Bronchial epithelial cell (primary cell): ENCODE data around the gene ADRB1. TPM values are rescaled to one million over a fixed set of nuclear protein-coding genes. Genes with fewer than 3 reads are reported as not detected.

Source experiments
- DNase-seq: peaks from one replicate; pipeline ENCODE4 v3.0.0-alpha.2; 2010; ENCODE audit warnings: low read depth
- FAIRE-seq: peaks from 2 replicates; lab custom pipeline; 2011; peaks lifted over from hg19 to GRCh38; lab: Jason Lieb, UNC
- H3K27me3 ChIP-seq: 2 replicates; pipeline ENCODE4 v1.5.1; 2011; ENCODE audit warnings: low read length; ENCODE audit not compliant: control insufficient read depth, insufficient read depth
- H3K36me3 ChIP-seq: 2 replicates; pipeline ENCODE4 v1.5.1; 2011; ENCODE audit warnings: low read length; ENCODE audit not compliant: control insufficient read depth, insufficient read depth
- H3K4me3 ChIP-seq: 2 replicates; pipeline ENCODE4 v1.5.1; 2011; ENCODE audit warnings: mild to moderate bottlenecking, low read depth, low read length, control low read depth
- total RNA-seq: library from RNA; depleted of rRNA; stranded (reverse); fragments of >200 nt; gene quantifications from 2 replicates; pipeline ENCODE4 v1.2.1, GENCODE V29; 2014
- TF ChIP-seq, protein P1 (sequence below): IDR thresholded peaks from 2 replicates; pipeline ENCODE4 v1.5.1; 2011; ENCODE audit warnings: mild to moderate bottlenecking, moderate library complexity, low read length, control low read depth, inconsistent platforms; ENCODE audit not compliant: insufficient read depth, severe bottlenecking

The ADRB1 gene
- total RNA-seq: 1.8 and 2.2 TPM in 2 replicates

DNA sequence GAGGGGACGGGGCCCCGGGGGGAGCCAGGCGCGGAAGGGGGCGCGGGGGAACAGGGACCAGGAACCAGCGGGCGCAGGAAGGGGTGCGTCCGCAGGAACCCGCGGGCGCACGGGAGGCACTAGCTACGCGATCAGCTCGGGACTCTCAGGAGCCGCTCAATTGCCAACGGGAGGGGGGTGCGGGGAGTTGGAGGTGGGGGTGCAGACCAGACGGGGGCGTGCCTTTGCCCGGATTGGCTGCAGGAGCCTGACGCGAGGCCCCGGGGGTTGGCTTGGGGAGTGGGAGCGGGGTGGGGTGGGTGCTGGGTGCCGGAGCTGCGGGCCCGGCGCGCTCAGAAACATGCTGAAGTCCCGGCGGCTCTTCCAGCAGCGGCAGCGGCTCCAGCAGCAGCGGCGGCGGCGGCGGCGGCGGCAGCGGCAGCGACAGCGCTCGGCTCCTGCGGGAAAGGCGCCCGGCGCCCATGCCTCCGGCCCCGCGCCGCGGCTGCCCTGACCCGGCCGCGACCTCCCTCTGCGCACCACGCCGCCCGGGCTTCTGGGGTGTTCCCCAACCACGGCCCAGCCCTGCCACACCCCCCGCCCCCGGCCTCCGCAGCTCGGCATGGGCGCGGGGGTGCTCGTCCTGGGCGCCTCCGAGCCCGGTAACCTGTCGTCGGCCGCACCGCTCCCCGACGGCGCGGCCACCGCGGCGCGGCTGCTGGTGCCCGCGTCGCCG lies at the start of gene ADRB1:
Gene ADRB1, plus strand, starts transcription at position 335 of the 715 bp plus-strand sequence. Its CDS starts 267 bp downstream, at position 602.
- TF ChIP-seq, protein P1, sequence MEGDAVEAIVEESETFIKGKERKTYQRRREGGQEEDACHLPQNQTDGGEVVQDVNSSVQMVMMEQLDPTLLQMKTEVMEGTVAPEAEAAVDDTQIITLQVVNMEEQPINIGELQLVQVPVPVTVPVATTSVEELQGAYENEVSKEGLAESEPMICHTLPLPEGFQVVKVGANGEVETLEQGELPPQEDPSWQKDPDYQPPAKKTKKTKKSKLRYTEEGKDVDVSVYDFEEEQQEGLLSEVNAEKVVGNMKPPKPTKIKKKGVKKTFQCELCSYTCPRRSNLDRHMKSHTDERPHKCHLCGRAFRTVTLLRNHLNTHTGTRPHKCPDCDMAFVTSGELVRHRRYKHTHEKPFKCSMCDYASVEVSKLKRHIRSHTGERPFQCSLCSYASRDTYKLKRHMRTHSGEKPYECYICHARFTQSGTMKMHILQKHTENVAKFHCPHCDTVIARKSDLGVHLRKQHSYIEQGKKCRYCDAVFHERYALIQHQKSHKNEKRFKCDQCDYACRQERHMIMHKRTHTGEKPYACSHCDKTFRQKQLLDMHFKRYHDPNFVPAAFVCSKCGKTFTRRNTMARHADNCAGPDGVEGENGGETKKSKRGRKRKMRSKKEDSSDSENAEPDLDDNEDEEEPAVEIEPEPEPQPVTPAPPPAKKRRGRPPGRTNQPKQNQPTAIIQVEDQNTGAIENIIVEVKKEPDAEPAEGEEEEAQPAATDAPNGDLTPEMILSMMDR: no peak
- DNase-seq: no peak
- Histone ChIP-seq H3K27me3 (peaks cover 21% of the 10 kb centered on the region), H3K4me3 (peak within 1 kb of the TSS; percentile 37), H3K36me3 (no peaks in the 10 kb centered on the region)
- no peak for FAIRE-seq

DNA sequence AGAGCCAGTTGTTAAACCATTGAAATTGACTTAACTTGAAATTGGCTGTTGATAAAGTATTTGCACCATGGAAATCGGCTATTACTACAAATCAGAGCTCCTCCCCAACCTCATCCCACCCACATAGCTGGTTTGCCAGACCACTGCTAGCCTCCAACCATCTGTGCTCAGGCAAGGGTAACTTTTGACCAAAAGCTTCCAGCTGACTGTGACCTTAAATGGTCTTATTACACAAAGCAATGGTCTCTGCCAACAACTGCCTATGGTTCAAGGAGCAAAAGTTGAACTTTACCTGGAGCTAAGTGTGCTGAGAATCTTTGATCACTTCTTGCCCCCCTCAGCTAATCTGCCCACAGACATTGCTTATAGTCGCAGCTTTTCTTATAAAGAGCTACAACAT lies 48.5 kb upstream of the ADRB1 start:
- FAIRE-seq: peak; percentile 89

GRCh38 chr10:113997428-113997827 lies 46.2 kb upstream of the ADRB1 start:
- no peak overlapping the region for H3K4me3 ChIP-seq
- TF ChIP-seq, protein P1: no peak
- no peaks in the 10 kb centered on the region for H3K36me3 ChIP-seq
- DNase-seq: no peak
- peaks cover 10% of the 10 kb centered on the region for H3K27me3 ChIP-seq
- FAIRE-seq: no peak

More for the DNA sequence above, 48.5 kb upstream of the ADRB1 start:
- TF ChIP-seq, protein P1: no peak
- Histone ChIP-seq H3K36me3 (no peaks in the 10 kb centered on the region), H3K27me3 (peaks cover 10% of the 10 kb centered on the region), H3K4me3 (no peak overlapping the region)
- no peak for DNase-seq

GRCh38 chr10:113999531-113999930 lies 44.1 kb upstream of the ADRB1 start:
- H3K4me3 ChIP-seq: no peak overlapping the region
- FAIRE-seq: no peak

GRCh38 chr10:114000457-114001010 lies 43.1 kb upstream of the ADRB1 start:
- H3K27me3 ChIP-seq: peaks cover 3% of the 10 kb centered on the region
- FAIRE-seq (no peak), DNase-seq (no peak)
- H3K36me3 ChIP-seq: no peaks in the 10 kb centered on the region
- no peak overlapping the region for H3K4me3 ChIP-seq
- TF ChIP-seq, protein P1: no peak

More at GRCh38 chr10:113999531-113999930, 44.1 kb upstream of the ADRB1 start:
- TF ChIP-seq, protein P1: no peak
- DNase-seq: no peak
- Histone ChIP-seq H3K27me3 (peaks cover 5% of the 10 kb centered on the region), H3K36me3 (no peaks in the 10 kb centered on the region)
